HT-29 (cell line): ENCODE measurements around the gene ZNF597. TPM values are rescaled to one million over a fixed set of nuclear protein-coding genes. Genes with fewer than 3 reads are reported as not detected.

Source experiments
- DNase-seq: peaks from one replicate; pipeline ENCODE4 v3.0.0-alpha.2; 2015; ENCODE audit warnings: low spot score
- total RNA-seq: library from RNA; depleted of rRNA; stranded (reverse); fragments of >200 nt; shearing (Covaris generic); gene quantifications from 2 replicates; pipeline ENCODE4 v1.2.3, GENCODE V29; 2014; rRNA removed

ZNF597 gene
- 0.76 and 1.2 TPM in 2 replicates for total RNA-seq

- DNase-seq: peak; percentile 69
Observed at GRCh38 chr16:3443108-3444031, at the start of gene ZNF597, which contains the start of gene NAA60. ZNF597 (minus strand) TSS chr16:3443504; CDS start chr16:3443153, 351 bp downstream. NAA60 (plus strand) TSS chr16:3443680; CDS start chr16:3476228, 32,548 bp downstream.

DNA sequence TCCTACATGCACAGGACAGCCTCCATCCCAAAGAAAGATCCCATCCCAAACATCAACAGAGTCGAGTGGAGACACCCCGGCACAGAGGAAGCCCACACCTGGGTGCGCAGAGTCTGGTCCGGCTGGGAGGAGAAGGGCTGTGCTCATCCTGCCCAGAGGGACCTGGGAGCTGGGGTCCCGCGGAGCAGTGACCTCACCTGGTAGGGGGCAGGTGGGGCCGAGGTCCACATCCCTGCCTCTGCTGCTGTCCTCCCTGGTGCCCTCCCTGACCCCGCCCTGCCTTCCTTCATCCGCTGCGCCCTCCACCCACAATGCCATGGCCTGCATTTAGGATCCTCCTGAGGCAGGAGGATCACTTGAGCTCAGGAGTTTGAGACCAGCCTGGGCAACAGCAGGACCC lies 49.1 kb upstream of the ZNF597 start:
- no peak for DNase-seq

DNA sequence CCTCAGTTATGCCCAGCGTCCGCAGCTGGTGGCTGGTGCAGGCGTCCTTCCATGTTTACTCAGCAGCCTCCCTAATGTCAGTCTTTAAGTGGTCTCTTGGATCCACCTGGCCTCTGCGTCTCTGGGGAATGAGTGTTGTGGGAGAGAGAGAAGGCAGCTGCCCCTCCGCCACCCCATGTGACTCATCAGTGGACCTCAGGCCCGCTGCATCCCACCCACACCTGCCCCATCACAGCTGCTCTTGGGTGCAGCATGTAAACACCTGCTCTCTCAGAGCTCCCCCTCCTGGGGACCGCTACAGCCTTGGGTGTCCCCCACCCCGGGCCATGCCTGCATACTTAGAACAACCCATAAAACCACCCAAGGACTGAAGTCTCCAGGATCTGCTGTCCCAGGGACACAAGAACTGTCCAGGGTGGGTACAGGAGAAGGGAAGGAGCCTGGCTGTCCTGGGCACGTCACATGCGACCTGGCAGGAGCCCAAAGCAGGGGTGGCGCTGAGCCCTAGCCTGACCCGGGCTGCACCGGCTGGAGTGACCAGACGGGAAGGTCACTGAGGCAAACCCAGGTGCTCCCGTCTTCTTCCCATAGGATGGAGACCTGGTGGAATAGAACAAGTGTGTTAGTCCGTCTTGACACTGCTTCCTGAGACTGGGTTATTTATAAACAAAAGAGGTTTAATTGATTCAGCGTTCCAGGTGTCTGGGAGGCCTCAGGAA lies 47.8 kb upstream of the ZNF597 start:
- peak; percentile 35 for DNase-seq

DNA sequence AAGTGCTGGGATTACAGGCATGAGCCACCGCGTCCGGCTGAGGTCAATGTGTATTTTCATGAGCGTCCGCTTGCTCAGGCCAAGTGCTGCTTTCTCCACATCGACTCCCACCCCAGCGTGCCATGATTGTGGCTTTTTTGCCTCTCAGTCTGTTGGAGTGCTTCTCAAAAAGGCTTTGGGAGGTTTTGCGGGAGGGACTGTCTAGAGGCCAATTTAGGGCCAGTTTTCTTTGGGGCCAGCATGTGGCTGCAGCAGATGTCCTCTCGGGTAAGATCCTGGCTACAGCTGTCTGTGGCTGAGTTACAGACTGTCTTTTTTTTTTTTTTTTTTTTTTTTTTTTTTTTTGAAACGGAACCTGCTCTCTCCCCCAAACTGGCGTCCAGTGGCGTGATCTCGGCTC lies 45.5 kb upstream of the ZNF597 start:
- DNase-seq: no peak

DNA sequence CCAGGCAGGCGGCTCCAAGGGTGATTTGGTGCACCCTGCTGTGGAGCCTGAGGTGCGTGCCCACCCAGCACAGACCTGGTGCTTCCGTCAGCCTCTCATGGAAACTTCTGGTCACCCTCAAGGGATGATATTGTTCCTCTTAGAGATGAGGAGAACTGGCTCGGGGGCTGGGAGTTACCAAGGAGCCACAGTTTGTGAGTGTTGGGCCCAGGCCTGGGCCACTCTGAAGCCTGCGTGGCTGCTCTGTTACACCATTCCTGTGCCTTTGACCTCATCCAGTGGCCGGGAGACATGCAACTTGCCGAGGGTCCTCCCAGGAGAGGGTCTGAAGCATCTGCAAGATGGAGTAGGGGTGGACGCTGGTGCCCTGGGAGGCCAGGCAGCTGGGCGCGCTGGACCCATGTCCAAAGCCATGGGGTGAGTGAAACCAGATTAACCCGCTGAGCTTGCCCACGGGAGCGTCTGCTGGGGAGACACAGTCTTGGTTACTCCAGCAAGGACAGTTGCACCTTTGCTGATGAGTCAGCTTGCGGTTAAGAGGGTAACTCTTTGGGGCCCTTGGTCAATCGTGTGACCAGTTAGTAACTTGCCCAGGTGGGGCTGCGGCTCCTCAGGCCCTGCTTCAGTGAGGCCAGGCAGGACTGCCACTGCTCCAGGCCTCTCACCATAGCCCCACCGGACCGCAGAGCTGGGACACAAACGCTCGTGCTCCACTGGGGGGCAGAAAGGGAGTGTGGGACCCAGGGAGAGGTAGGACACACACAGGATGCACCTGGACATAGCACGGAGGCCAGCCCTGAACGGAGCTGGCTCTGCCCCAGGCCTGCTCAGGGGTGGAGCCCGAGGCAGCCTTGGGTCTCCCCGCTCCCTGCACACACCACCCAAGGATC lies 44.5 kb upstream of the ZNF597 start:
- no peak for DNase-seq

DNA sequence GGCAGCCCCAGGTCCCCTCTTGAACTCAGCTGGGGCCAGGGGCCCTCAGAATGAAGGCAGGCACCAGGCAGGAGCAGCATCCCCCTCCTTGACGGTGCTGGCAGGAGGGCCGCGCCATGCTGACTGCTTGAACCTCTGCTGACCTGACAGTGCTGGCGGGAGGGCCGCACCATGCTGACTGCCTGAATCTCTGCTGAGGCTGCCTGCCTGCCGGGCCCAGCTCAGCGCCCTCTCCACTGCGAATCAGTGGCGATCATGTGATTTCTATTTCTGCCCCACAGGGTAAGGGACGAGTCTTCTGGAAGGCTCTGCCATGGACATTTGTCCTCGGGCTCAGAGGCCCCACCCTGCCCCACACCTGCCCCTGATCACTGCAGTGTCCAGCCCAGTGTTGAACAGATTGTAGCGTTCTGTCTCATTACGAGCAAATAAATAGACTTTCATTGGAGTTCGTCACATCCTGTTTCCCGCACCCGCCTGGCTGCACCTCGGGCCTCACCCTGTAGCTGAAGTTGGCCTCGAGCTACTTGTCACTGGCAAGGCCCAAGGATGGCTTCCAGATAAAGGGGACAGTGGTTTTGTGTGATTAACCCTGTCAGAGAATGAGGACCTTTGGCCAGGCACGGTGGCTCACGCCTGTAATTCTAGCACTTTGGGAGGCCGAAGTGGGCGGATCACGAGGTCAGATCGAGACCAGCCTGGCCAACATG lies 43.4 kb upstream of the ZNF597 start:
- no peak for DNase-seq

DNA sequence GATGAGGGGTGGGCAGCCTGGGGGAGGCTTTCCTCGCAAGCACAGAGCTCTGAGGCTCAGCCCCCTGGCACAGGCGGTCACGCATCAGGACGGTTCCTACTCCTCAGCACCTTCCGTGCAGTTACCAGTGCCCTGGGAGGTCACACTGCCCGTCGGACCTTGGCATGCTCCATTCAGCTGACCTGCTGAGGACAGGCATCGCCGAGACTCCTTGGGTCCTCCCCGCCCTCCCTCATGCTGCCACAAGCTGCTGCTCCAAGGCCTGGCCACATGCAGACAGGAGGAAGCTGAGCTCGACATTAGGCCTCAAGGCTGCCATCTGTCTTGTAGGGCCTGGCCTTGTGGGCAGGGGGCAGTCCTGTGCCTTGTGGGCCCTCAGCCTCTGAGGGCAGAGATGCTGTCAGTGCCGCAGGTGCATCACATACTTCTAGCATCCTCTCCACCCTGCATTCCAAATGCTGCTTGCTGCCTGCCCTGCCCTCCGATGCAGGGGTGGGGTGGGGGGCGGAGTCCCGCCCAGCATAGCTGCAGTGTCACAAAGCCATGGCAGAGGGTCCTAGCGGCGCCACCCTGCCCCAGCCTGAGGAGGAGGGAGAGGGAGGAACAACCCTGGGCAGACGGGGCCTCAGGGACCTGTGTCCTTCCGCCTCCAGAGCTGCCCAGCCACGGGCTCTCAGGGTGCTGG lies 42.7 kb upstream of the ZNF597 start:
- no peak for DNase-seq

DNA sequence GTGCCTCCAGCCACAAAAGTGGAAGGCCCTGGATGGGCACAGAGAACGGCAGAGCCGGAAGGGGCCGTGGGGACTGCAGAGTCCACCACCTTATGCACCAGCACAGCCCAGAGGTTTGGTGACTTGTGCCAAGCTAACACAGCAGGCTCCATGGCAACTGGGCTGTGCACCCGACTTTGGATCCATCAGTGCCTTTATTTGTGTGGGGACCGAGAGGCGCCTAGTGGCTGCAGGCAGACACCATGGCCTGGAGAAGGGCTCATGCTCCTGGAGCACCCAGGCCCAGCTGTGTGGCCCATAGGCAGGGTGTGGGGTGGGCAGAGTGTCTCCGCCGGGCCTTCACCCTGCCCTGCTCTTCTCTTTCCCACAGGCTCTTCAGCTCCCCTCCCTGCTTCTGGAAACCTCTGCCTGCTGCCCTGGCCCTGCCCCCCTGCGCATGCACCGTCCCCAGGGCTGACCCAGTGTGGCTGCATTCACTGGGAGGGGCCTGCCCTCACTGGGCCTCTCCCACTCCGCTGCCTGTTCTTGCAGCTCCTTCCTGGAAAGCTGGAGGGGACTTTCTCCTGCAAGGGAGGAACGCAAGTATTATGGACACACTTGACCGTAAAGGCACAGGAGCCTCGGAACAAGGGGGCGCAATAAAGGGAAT lies 41.9 kb upstream of the ZNF597 start:
- no peak for DNase-seq

DNA sequence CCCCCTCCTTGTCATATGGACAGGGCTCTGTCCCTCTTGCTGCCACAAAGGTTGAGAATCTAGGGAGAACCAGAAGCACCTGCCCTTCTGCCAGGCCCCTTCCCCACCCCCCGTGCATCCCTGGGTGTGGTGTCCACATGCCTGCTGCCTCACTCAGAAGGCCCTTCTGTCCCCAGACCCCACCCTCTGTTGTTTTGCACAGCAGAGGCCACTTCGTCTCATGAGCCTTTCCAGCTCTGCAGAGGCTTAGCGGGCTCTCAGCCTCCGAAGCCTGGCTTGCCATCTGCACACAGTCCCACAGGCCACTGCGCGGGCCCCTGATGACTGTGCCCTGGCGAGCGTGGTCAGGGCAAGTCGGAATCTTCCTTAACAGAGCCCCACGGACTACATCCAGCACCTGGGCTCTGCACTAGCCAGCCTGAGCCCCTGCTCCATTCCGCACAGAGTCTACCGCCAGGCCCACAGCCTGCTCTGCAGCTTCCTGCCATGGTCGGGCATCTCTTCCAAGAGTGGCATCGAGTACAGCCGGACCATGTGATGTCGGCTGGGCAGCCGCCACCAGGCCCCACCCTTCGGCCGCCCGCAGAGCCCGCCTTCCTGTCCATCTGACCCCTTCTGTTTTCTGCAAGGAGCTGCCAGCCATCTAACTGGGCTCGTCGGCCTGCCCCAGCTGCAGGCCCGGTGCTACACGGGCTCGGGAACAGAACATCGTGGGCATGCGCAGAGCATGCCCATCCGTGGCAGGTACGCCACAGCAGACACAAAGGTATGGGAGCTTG lies 41.2 kb upstream of the ZNF597 start:
- DNase-seq: no peak

- DNase-seq: no peak
Observed at GRCh38 chr16:3482659-3483241, 39.4 kb upstream of the ZNF597 start.

DNA sequence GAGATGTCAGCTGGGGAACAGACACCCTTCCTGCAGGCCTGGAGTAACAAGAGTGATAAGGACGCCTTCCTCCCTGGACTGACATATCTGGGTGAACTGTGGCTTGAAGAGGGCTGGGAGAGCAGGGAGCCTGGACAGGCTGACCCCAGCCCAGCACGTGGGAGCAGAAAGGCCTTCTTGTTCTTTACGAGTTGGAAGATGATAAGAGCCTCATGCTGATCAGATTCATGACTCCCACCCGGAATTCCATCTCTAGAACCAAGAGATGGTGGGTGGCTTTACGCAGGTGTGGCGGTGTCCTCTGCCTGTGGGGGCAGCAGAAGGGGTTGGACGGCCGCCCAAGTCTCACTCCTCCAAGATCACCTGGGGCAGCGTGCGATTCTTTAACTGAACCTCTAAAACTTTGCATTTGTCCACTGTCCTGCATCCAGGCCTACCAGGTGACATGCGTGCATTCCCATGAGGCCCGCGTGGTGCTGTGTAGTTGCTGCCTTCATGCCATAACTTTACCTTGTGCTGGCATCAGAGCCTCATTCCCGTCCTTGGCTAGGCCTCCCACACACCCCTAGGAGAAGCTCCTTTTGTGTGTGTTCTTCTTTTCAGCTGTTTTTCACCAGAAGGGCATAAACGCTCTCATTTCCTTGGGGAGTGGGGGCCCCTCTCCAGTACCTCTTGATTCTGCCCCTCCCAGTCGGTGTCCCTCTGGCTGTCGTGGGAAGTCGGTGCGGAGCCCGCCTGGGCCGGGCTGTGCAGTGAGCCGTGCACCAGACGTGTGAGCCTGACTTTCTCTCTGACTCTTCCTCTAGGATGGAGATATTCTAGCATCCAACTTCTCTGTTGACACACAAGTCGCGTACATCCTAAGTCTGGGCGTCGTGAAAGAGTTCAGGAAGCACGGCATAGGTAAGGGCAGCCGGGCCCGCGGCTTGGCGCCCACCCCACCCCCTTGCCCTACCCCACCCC lies 38.7 kb upstream of the ZNF597 start:
- DNase-seq: no peak

- no peak for DNase-seq
Observed at GRCh38 chr16:3480901-3481695, 37.8 kb upstream of the ZNF597 start.

- no peak for DNase-seq
Observed at GRCh38 chr16:3479654-3480216, 36.4 kb upstream of the ZNF597 start.

DNA sequence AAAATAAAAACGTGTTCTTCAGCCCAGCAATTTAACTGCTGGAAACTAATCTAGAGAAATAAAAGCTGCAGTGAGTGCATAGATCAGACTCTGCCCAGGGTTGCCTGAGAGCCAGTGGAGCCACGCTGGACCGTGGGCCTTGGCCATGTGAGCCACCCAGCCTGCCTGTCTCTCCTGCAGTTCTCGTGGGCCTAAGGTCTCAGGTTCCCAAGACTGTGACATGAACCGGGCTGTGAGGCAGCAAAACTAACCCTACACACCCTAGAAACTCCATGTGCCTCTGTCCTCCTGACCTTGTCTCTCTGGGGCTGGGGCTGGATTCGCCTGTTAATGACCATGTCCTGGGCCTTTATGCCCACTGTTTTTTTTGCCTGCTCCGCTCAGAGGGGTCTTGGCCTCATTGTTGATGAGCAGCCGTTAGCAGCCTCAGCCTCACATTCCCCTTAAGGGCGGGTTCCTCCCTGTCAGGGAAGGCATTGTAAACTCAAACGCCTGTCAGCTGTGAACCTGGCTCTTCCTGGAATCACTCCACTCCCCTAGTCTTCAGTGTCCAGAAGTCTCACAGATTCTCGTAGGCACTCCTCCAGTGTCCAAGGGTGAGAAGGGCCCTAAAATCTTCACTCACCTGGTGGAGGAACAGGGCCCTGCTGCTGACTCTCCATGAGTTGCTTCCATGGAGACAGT lies 35.1 kb upstream of the ZNF597 start:
- DNase-seq: peak; percentile 47

GRCh38 chr16:3476409-3476808 lies 33.1 kb upstream of the ZNF597 start:
- no peak for DNase-seq
